CD4-positive, alpha-beta T cell (primary cell): ENCODE data around the gene TENT4B. TPM values are rescaled to one million over a fixed set of nuclear protein-coding genes. Genes with fewer than 3 reads are reported as not detected.

Experiments
- ATAC-seq: fragments of 200-7000 bp; cut with Tn5 transposase; one replicate; pipeline ENCODE4 v1.10.0; 2022; ENCODE audit warnings: mild to moderate bottlenecking; ENCODE audit not compliant: poor library complexity
- CTCF ChIA-PET: fragments of 350-600 bp; sonication (Branson Sonifier 250); formaldehyde crosslinking; loops from one replicate; lab custom pipeline; 2021; ENCODE audit warnings: antibody characterized with exemption, inconsistent platforms; lab: Charles Lee
- POLR2A ChIA-PET: fragments of 350-600 bp; sonication (Branson Sonifier 250); formaldehyde crosslinking; loops from one replicate; lab custom pipeline; 2021; ENCODE audit warnings: antibody characterized with exemption, inconsistent platforms; lab: Charles Lee
- DNase-seq, 14 experiments: peaks; one replicate each; pipeline ENCODE4 v3.0.0-alpha.2; 2013 to 2020; ENCODE audit warnings: mixed read lengths in 2 of 14
- H3K27ac ChIP-seq, 2 donors: one replicate each; pipeline versions ENCODE4 v1.5.1 to v1.7.0; 2013; ENCODE audit warnings: low read length in 2 of 2, low read depth in 1 of 2, mild to moderate bottlenecking in 1 of 2
- H3K27me3 ChIP-seq, 2 experiments: 1 replicate in 1 of 2; 2 replicates in 1 of 2; pipeline versions ENCODE4 v1.6.1 to v1.7.0; 2013; ENCODE audit warnings: low read length in 2 of 2, control low read depth in 1 of 2, mild to moderate bottlenecking in 1 of 2, moderate library complexity in 1 of 2; ENCODE audit not compliant: insufficient read depth in 2 of 2, control insufficient read depth in 1 of 2
- H3K36me3 ChIP-seq: one replicate; pipeline ENCODE4 v1.6.1; 2013; ENCODE audit warnings: low read length, control low read depth; ENCODE audit not compliant: insufficient read depth
- H3K4me1 ChIP-seq: one replicate; pipeline ENCODE4 v1.6.1; 2013; ENCODE audit warnings: low read length, control low read depth; ENCODE audit not compliant: insufficient read depth
- H3K4me3 ChIP-seq: one replicate; pipeline ENCODE4 v1.5.1; 2013; ENCODE audit warnings: mild to moderate bottlenecking, low read length, moderate library complexity
- H3K9me3 ChIP-seq, 2 experiments: 1 replicate in 1 of 2; 2 replicates in 1 of 2; pipeline versions ENCODE4 v1.6.1 to v1.7.0; 2013; ENCODE audit warnings: low read length in 2 of 2, mild to moderate bottlenecking in 2 of 2, control low read depth in 1 of 2, moderate library complexity in 1 of 2; ENCODE audit not compliant: control insufficient read depth in 1 of 2, insufficient read depth in 1 of 2
- H3K27ac Mint-ChIP-seq: one replicate; pipeline ENCODE4 v1.8.0; 2020; ENCODE audit warnings: mixed read lengths
- H3K27me3 Mint-ChIP-seq: one replicate; pipeline ENCODE4 v1.8.0; 2021; ENCODE audit warnings: mixed read lengths
- H3K36me3 Mint-ChIP-seq: one replicate; pipeline ENCODE4 v1.8.0; 2021; ENCODE audit warnings: low read depth, mixed read lengths
- H3K4me1 Mint-ChIP-seq: one replicate; pipeline ENCODE4 v1.8.0; 2021; ENCODE audit warnings: low read depth, mixed read lengths
- H3K4me3 Mint-ChIP-seq: one replicate; pipeline ENCODE4 v1.8.0; 2020; ENCODE audit warnings: mild to moderate bottlenecking, mixed read lengths
- H3K9me3 Mint-ChIP-seq: one replicate; pipeline ENCODE4 v1.8.0; 2020; ENCODE audit warnings: mixed read lengths
- CTCF ChIP-seq: fragments of 200-600 bp; IDR thresholded peaks from one replicate; pipeline ENCODE4 v1.8.0; 2022; ENCODE audit warnings: antibody characterized with exemption, mild to moderate bottlenecking
- intact Hi-C, 2 experiments: fragments of 100-400 bp; cut with DNase I in 1 of 2; cut with micrococcal nuclease in 1 of 2; formaldehyde crosslinking; loops; one replicate each; pipeline versions ENCODE4 v1.15.1 to v1.9.0; 2023 to 2025; cut with DNase I, micrococcal nuclease
- total RNA-seq, 174 experiments: library from RNA in 2 of 174; stranded (reverse) in 2 of 174; gene quantifications; one replicate each; pipeline ENCODE4 v1.2.3 and lab custom pipeline; 2021 to 2026

Gene TENT4B
- total RNA-seq, 2 experiments from 2014 or later: 32.9 to 35.0 TPM

GRCh38 chr16:50208460-50208931, 55.4 kb downstream of the TENT4B start:
- Histone ChIP-seq H3K27ac (no peak overlapping the region), H3K4me1 (peaks cover 15% of the 10 kb centered on the region), H3K27me3 (no peaks in the 10 kb centered on the region), H3K9me3 (no peaks in the 10 kb centered on the region), H3K36me3 (peaks cover 20% of the 10 kb centered on the region), H3K4me3 (no peak overlapping the region)
- H3K9me3 Mint-ChIP-seq: no peaks in the 10 kb centered on the region
- intact Hi-C loops: no loop called here
- ChIA-PET POLR2A (interaction anchor here (1.0 to 1.2 kb wide), 2 partner anchors 44 to 184 kb away, joined by 3 read pairs; partner anchors contain the start of gene CNEP1R1), CTCF (interaction anchor here (2.3 kb wide), 1 partner anchor 141 kb away, joined by 5 read pairs; no protein-coding TSS in a partner anchor)
- TF ChIP-seq CTCF: no peak
- H3K4me3 Mint-ChIP-seq: no peak overlapping the region
- ATAC-seq: no peak
- H3K36me3 Mint-ChIP-seq: peaks cover 24% of the 10 kb centered on the region
- H3K4me1 Mint-ChIP-seq: peaks cover 58% of the 10 kb centered on the region
- DNase-seq: no peak
- H3K27me3 Mint-ChIP-seq: no peaks in the 10 kb centered on the region
- H3K27ac Mint-ChIP-seq: peak overlapping the region; percentile 19

- CTCF ChIA-PET: interaction anchor here (0.5 to 5.1 kb wide), 20 partner anchors 8 to 597 kb away, joined by 3 to 27 read pairs (median 4); partner anchors contain the start of genes CNEP1R1 and HEATR3
- Mint-ChIP-seq H3K27ac (peak overlapping the region; percentile 32), H3K4me1 (peaks cover 54% of the 10 kb centered on the region), H3K27me3 (no peaks in the 10 kb centered on the region), H3K36me3 (peaks cover 36% of the 10 kb centered on the region), H3K9me3 (no peaks in the 10 kb centered on the region), H3K4me3 (no peak overlapping the region)
- ATAC-seq (no peak), DNase-seq (no peak)
- Histone ChIP-seq H3K4me1 (peaks cover 12% of the 10 kb centered on the region), H3K27me3 (no peaks in the 10 kb centered on the region), H3K9me3 (no peaks in the 10 kb centered on the region), H3K36me3 (peaks cover 22% of the 10 kb centered on the region), H3K4me3 (no peak overlapping the region), H3K27ac (peak overlapping the region in 1 of 2 donors; percentile 26)
- no peak for TF ChIP-seq CTCF
- POLR2A ChIA-PET: interaction anchor here (1.1 to 2.1 kb wide), 7 partner anchors 13 to 185 kb away, joined by 3 to 26 read pairs (median 8); partner anchors contain the start of genes CNEP1R1 and HEATR3
- intact Hi-C loops: loop anchor here (1.0 to 10.0 kb wide), 14 partner anchors 57 to 802 kb away; partner anchors contain the start of genes TENT4B (in 2 of the 2), ADCY7 (in 1 of the 2), CNEP1R1 (in 1 of the 2) and HEATR3 (in 1 of the 2)
These were observed 56.6 kb downstream of the TENT4B start for GRCh38 chr16:50209546-50210265.

- no peaks in the 10 kb centered on the region for H3K27me3 Mint-ChIP-seq
- no peaks in the 10 kb centered on the region for H3K27me3 ChIP-seq
- H3K27ac ChIP-seq: peak overlapping the region in 1 of 2 donors; percentile 26
These were observed 57.3 kb downstream of the TENT4B start for GRCh38 chr16:50210266-50211038.

More at GRCh38 chr16:50210266-50211038, 57.3 kb downstream of the TENT4B start:
- CTCF ChIA-PET: interaction anchor here (0.5 to 5.1 kb wide), 23 partner anchors 8 to 596 kb away, joined by 3 to 27 read pairs (median 5); partner anchors contain the start of genes CNEP1R1 and HEATR3
- peak overlapping the region; percentile 32 for H3K27ac Mint-ChIP-seq
- intact Hi-C loops: loop anchor here (1.0 to 10.0 kb wide), 14 partner anchors 57 to 803 kb away; partner anchors contain the start of genes TENT4B (in 2 of the 2), ADCY7 (in 1 of the 2), CNEP1R1 (in 1 of the 2) and HEATR3 (in 1 of the 2)
- H3K9me3 Mint-ChIP-seq: no peaks in the 10 kb centered on the region
- peak; percentile 64 for TF ChIP-seq CTCF
- H3K4me3 Mint-ChIP-seq: no peak overlapping the region
- POLR2A ChIA-PET: interaction anchor here (0.9 to 2.1 kb wide), 9 partner anchors 10 to 455 kb away, joined by 3 to 26 read pairs (median 5); partner anchors contain the start of genes CNEP1R1 and HEATR3
- DNase-seq: peak; percentile 42 to 79 (median 58)
- ATAC-seq: peak; percentile 92
- no peak overlapping the region for H3K4me3 ChIP-seq
- H3K9me3 ChIP-seq: no peaks in the 10 kb centered on the region
- peaks cover 50% of the 10 kb centered on the region for H3K4me1 Mint-ChIP-seq
- peaks cover 26% of the 10 kb centered on the region for H3K36me3 ChIP-seq
- H3K4me1 ChIP-seq: peaks cover 9% of the 10 kb centered on the region
- H3K36me3 Mint-ChIP-seq: peaks cover 44% of the 10 kb centered on the region
